Esophagus muscularis mucosa (tissue), 4 donors: ENCODE results near the gene MX2. TPM values are rescaled to one million over a fixed set of nuclear protein-coding genes. Genes with fewer than 3 reads are reported as not detected.

Source experiments
- DNase-seq: peaks from one replicate; pipeline ENCODE4 v3.0.0-alpha.2; 2017; ENCODE audit errors: extremely low spot score
- H3K27ac ChIP-seq, 4 donors: fragments of 200-600 bp; sonication (generic); replicated peaks in 1 of 4; 1 replicate in 3 of 4; 2 replicates in 1 of 4; pipeline ENCODE4 v1.5.1; 2016 to 2019; ENCODE audit warnings: mild to moderate bottlenecking in 1 of 4
- H3K27me3 ChIP-seq, 4 donors: fragments of 200-600 bp; sonication (generic); one replicate each; pipeline versions ENCODE4 v1.5.1 to v1.6.0; 2016 to 2019
- H3K36me3 ChIP-seq, 4 donors: fragments of 200-600 bp; sonication (generic); one replicate each; pipeline ENCODE4 v1.5.1; 2016 to 2019
- H3K4me1 ChIP-seq, 4 donors: fragments of 200-600 bp; sonication (generic); one replicate each; pipeline ENCODE4 v1.5.1; 2016 to 2019
- H3K4me3 ChIP-seq, 4 donors: fragments of 200-600 bp; sonication (generic); 1 replicate in 2 of 4; 2 replicates in 2 of 4; pipeline ENCODE4 v1.5.1; 2016 to 2019; ENCODE audit warnings: mild to moderate bottlenecking in 4 of 4, moderate library complexity in 1 of 4
- H3K9me3 ChIP-seq, 4 donors: fragments of 200-600 bp; sonication (generic); 1 replicate in 3 of 4; 2 replicates in 1 of 4; pipeline ENCODE4 v1.5.1; 2016 to 2019
- CTCF ChIP-seq, 3 experiments: fragments of 200-600 bp in 2 of 3; fragments of 450-650 bp in 1 of 3; sonication (generic) in 2 of 3; IDR thresholded peaks; one replicate each; pipeline ENCODE4 v1.5.1; 2017 to 2019; ENCODE audit warnings: antibody characterized with exemption in 3 of 3, mild to moderate bottlenecking in 2 of 3, moderate library complexity in 1 of 3
- EP300 ChIP-seq: sonication (generic); formaldehyde crosslinking; IDR thresholded peaks from one replicate; pipeline ENCODE4 v1.6.1; 2017; ENCODE audit warnings: antibody characterized with exemption
- POLR2A ChIP-seq: fragments of 450-650 bp; IDR thresholded peaks from one replicate; pipeline ENCODE4 v1.6.1; 2017; ENCODE audit warnings: antibody characterized with exemption, moderate library complexity, mild to moderate bottlenecking, low read depth
- POLR2AphosphoS5 ChIP-seq, 2 donors: sonication (generic); formaldehyde crosslinking; IDR thresholded peaks; one replicate each; pipeline ENCODE4 v1.6.1; 2017; ENCODE audit warnings: antibody characterized with exemption in 2 of 2
- WGBS: methylation state at CpG from one replicate; pipeline ENCODE4 v1.1.5; 2018; 5-methylcytosine and 5-hydroxymethylcytosine counted together
- intact Hi-C: fragments of 100-400 bp; cut with DNase I; formaldehyde crosslinking; loops from one replicate; pipeline ENCODE4 v1.15.1; 2023
- total RNA-seq, 4 donors: library from RNA; depleted of rRNA; stranded (reverse); fragments of >200 nt; gene quantifications; one replicate each; pipeline versions ENCODE4 v1.1.0 to v1.2.1, GENCODE V29; 2016

The MX2 gene
- total RNA-seq, 4 donors from 2014 or later: 5.4 to 19.7 (median 7.0) TPM

- H3K36me3 ChIP-seq: peaks cover 0 to 62% (median 53%) of the 10 kb centered on the region in 4 donors
- H3K27me3 ChIP-seq: peaks cover 0 to 3% (median 0%) of the 10 kb centered on the region in 4 donors
- WGBS: 76% methylated on average over 7 of the region's 8 CpGs
- no peaks in the 10 kb centered on the region for H3K4me1 ChIP-seq
- no peak for DNase-seq
- no peak for TF ChIP-seq EP300
- intact Hi-C loops: no loop called here
- H3K4me3 ChIP-seq: no peak overlapping the region
- no peaks in the 10 kb centered on the region for H3K9me3 ChIP-seq
- no peak overlapping the region for H3K27ac ChIP-seq
Measured at GRCh38 chr21:41378849-41379248, 17.0 kb downstream of the MX2 start.

- Histone ChIP-seq H3K4me1 (no peaks in the 10 kb centered on the region), H3K36me3 (peaks cover 0 to 62% (median 54%) of the 10 kb centered on the region in 4 donors), H3K27ac (no peak overlapping the region), H3K27me3 (peaks cover 0 to 3% (median 0%) of the 10 kb centered on the region in 4 donors), H3K4me3 (no peak overlapping the region), H3K9me3 (no peaks in the 10 kb centered on the region)
- TF ChIP-seq CTCF (IDR thresholded peaks at IDR 0.05) (no peak), EP300 (no peak), POLR2AphosphoS5 (IDR thresholded peaks at IDR 0.05) (no peak), POLR2A (no peak)
- WGBS: 92% methylated on average over 12 of the region's 12 CpGs
- no peak for DNase-seq
- intact Hi-C loops: no loop called here
Measured at GRCh38 chr21:41379901-41380300, 18.1 kb downstream of the MX2 start.

DNA sequence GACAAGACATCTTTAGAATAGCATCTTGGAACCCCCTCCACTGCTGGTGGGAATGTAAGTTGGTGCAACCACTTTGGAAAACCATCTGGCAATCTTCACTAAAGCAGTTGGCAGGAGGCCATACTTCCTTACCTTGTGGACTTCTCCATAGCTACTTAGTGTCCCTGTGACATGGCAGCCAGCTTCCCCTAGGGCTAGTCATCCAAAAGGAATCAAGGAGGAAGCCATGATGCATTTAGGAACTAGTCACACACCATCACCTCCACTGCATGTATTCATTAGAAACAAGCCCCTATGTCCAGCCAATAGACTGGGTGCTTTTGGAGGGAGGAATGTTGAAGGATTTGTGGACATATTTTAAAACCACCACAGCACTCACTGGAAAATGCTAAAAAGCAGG, 19.9 kb downstream of the MX2 start:
- intact Hi-C loops: no loop called here
- no peak for TF ChIP-seq POLR2AphosphoS5 (IDR thresholded peaks at IDR 0.05)
- no peak for TF ChIP-seq EP300
- TF ChIP-seq CTCF (IDR thresholded peaks at IDR 0.05): no peak
- TF ChIP-seq POLR2A: no peak
- Histone ChIP-seq H3K4me3 (no peak overlapping the region), H3K4me1 (no peaks in the 10 kb centered on the region), H3K27ac (no peak overlapping the region), H3K36me3 (peaks cover 0 to 68% (median 53%) of the 10 kb centered on the region in 4 donors), H3K27me3 (peaks cover 0 to 3% (median 0%) of the 10 kb centered on the region in 4 donors), H3K9me3 (no peaks in the 10 kb centered on the region)
- no peak for DNase-seq

GRCh38 chr21:41387042-41387819, 25.4 kb downstream of the MX2 start:
- Histone ChIP-seq H3K36me3 (peaks cover 0 to 51% (median 28%) of the 10 kb centered on the region in 4 donors), H3K4me3 (no peak overlapping the region), H3K4me1 (no peaks in the 10 kb centered on the region), H3K27me3 (no peaks in the 10 kb centered on the region), H3K9me3 (no peaks in the 10 kb centered on the region), H3K27ac (peak overlapping the region in 2 of 4 donors; percentile 47 to 63)
- no peak for DNase-seq
- TF ChIP-seq POLR2A (no peak), EP300 (no peak), CTCF (IDR thresholded peaks at IDR 0.05) (no peak), POLR2AphosphoS5 (IDR thresholded peaks at IDR 0.05) (no peak)
- intact Hi-C loops: no loop called here
- WGBS: 82% methylated on average over 14 of the region's 14 CpGs

DNA sequence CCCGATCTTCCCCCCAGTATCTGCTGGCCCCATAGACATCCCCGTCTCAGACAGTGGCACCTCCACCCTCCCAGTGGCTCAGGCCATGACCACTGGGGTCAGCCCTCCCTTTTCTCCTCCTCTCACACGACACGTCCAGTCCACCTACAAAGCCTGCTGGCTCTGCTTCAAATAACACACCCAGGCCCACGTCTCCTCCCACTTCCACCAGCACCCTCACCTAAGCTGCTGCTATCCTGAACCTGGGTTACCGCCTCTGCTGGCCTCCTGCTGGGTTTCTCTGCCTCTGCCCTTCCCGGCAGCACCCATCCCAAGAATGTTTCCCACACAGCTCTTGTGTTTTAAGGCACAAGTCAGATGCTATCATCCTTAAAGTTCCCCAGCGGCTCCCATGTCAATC, 26.0 kb downstream of the MX2 start:
- Histone ChIP-seq H3K4me3 (no peak overlapping the region), H3K4me1 (no peaks in the 10 kb centered on the region), H3K27me3 (no peaks in the 10 kb centered on the region), H3K27ac (peak overlapping the region in 3 of 4 donors; percentile 27 to 63 (median 47)), H3K36me3 (peaks cover 0 to 45% (median 22%) of the 10 kb centered on the region in 4 donors), H3K9me3 (no peaks in the 10 kb centered on the region)
- intact Hi-C loops: no loop called here
- 84% methylated on average over 8 of the region's 8 CpGs for WGBS
- TF ChIP-seq POLR2AphosphoS5 (IDR thresholded peaks at IDR 0.05) (no peak), EP300 (no peak), POLR2A (no peak), CTCF (IDR thresholded peaks at IDR 0.05) (no peak)
- DNase-seq: no peak
